Body of pancreas (tissue), 4 donors: Measurements from ENCODE around the gene CACNA2D3.

Experiments used
- CTCF ChIP-seq, 7 experiments: fragments of 450-650 bp in 4 of 7; fragments of 200-600 bp in 3 of 7; sonication (generic) in 3 of 7; IDR thresholded peaks; one replicate each; pipeline ENCODE4 v1.5.1; 2016 to 2019; ENCODE audit warnings: antibody characterized with exemption in 7 of 7
- POLR2A ChIP-seq, 3 donors: fragments of 450-650 bp; IDR thresholded peaks; one replicate each; pipeline ENCODE4 v1.6.1; 2016; ENCODE audit warnings: antibody characterized with exemption in 3 of 3, mild to moderate bottlenecking in 2 of 3

GRCh38 chr3:54123003-54123775 lies 837 bp downstream of the CACNA2D3 start:
- TF ChIP-seq POLR2A (IDR thresholded peaks at IDR 0.05) (no peak), CTCF (IDR thresholded peaks at IDR 0.05) (no peak)
